ENCODE measurements around the gene BCLAF1.

DNA sequence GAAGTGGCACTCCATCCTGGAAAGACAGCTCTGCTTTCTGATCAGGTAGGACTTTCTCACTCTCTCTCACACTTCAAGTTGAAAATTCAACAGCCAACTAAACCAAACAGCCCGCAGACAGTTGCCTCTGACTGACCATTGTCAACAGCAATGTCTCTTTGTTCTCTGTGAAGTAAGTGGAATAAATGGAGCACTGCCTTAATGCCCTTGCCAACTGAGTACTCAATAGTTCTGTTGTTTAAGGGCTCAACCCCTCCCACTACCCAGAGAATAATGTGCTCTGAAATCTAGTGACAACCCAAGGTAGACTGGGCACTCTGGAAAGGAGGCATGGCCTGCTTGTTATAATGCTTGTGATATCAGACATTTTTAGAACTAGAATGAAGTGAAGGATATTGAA is 16.8 kb upstream of the BCLAF1 start:
- TF ChIP-seq, protein P1, sequence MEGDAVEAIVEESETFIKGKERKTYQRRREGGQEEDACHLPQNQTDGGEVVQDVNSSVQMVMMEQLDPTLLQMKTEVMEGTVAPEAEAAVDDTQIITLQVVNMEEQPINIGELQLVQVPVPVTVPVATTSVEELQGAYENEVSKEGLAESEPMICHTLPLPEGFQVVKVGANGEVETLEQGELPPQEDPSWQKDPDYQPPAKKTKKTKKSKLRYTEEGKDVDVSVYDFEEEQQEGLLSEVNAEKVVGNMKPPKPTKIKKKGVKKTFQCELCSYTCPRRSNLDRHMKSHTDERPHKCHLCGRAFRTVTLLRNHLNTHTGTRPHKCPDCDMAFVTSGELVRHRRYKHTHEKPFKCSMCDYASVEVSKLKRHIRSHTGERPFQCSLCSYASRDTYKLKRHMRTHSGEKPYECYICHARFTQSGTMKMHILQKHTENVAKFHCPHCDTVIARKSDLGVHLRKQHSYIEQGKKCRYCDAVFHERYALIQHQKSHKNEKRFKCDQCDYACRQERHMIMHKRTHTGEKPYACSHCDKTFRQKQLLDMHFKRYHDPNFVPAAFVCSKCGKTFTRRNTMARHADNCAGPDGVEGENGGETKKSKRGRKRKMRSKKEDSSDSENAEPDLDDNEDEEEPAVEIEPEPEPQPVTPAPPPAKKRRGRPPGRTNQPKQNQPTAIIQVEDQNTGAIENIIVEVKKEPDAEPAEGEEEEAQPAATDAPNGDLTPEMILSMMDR (IDR thresholded peaks at IDR 0.05), result no peak
- no peak for TF ChIP-seq POLR2A (IDR thresholded peaks at IDR 0.05)
